CD4-positive, alpha-beta T cell treated with Interleukin-6 at 100 ng/mL for 8 hours (primary cell): ENCODE measurements around the gene TMEM221.

Source experiments
- DNase-seq: peaks from one replicate; pipeline ENCODE4 v3.0.0-alpha.2; 2020; ENCODE audit warnings: mixed read lengths, low spot score

The TMEM221 gene

DNA sequence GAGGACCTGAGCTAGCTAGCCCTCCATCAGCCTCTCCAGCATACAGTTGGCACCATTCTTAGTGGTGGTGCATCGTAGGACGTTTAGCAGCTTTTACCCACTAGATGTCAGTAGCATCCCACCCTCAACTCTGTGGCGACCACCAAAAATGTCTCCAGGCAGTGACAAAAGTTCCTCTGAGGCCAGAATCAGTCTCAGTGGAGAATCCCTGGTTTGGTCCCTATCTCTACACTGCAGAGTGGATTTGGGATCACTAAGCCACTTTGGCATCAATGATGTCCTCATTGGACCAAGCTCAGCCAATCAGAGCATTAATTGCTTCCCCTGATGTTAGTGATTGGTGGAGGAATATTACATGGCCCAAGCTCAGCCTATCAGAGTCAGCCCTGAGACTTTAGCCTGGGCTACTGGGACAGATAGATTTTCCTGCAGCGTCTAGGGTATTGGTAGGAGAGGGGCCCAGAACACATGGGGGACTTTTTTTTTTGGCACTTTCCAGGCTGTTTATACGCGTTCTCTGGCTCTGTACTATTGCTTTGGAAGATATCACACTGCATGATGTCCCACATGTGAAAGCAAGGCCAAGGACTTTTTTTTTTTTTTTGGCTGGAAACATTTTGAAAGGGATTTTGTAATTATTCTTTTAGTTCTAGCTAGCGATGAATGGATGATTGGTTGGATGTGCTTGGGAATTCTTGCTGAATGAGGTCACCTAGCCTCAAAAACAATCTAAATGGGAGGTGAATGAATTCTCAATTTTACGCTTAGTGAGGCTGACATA, 7.0 kb downstream of the TMEM221 start:
- no peak for DNase-seq

DNA sequence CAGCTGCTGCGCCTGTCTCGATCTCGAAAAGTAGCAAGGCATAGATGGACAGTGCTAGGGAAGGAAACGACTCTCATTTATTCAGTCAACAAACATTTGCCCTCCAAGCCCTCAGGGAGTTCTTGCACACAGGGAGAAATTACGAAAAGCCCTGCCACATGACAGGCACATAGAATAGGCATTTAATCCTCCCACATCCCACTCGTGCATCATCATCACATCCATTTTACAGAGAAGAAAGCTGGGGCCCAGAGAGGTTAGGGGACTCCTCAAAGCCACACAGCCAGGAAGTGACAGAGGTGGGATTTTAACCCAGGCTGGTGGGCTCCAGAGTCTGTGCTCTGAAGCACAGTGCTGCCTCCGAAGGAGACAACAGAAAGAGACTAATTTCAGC, 11.6 kb downstream of the TMEM221 start:
- DNase-seq = no peak

DNA sequence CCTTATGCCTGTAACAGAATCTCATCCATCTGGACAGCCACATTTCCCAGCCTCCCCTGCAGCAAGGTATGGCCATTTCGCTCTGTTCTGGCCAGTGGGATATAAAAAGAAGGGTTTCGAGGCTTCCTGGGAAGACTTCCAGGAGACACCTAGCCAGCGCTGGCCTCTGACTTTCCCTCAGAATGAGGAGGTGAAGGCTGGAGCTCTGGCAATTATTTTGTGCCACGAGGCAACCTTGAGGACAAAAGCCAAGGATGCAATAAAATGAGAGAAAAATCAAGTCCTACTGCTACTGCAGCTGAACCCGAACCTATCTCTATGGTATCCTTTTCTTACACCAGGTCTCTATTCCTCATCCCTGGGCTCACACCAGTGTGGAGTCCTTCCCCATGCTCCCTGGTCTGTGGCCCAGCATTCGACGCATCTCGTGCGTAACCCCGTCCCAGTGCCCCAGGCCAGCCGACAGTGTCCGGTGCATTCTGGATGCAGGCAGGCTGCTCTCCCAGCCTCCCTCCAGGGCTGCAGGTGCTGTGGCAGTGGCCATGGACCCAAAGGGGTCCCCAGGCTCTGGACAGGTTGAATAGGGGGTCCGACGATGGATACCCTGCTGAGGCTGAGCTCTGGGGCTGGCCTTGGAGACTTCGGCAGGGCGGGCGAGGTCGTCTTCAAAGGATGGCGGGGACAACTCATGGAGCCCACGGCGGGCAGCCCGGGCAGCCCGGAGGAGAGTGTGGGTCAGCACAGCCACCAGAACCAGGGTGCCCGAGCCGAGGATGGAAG, 12.2 kb downstream of the TMEM221 start:
- DNase-seq = no peak

DNA sequence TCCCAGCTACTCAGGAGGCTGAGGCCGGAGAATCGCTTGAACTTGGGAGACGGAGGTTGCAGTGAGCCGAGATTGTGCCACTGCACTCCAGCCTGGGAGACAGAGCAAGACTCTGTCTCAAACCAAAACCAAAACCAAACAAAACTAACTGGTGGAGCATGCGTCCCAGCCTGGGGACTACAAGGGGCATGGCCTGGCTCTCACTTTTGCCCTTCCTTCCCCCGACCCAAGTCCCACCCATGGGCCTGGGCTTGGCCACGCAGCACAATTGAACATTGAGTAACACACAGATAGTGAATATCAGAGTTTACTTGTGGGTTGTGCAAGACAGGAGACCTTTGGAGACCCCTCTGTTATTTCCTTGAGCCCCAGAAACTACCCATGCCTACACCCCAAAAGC, 13.2 kb downstream of the TMEM221 start:
- no peak for DNase-seq

DNA sequence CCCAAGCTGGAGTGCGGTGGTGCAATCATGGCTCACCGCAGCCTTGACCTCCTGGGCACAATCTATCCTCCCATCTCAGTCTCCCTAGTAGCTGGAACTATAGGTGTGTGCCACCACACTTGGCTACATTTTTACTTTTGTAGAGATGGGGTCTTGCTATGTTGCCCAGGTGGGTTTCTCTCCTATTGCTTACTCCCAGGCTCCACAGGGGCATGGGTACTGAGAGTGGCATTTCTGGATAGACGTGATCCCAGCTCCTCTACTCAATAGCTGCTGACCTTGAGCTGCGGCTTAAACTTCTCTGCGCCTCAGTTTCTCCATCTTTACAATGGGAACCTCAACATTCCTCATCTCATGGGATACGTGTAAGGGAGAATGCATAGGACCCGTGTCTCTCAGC, 17.1 kb downstream of the TMEM221 start:
- no peak for DNase-seq

DNA sequence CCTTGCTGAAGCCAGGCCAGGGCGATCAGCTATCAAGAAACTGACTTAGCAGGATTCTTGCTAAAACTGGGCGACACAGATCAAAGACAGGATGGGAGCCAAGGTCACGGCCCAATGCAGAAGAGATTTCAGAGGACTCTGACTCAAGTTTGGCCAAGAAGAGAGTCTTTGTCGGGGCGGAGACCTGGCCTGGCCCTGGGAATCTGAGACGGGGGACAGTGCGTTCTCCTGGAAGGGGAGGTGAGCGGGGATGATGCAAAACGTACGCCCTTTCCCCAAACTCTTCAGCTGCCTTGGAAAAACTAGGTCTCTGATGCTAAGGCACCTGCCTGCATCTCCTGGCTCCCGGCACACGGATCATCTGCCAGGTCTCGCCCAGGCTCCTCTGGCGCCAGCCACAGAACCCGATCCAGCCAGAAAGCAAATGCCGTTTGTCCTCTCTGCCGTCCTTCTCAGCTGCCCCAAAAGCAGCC, 18.8 kb downstream of the TMEM221 start:
- DNase-seq = no peak

DNA sequence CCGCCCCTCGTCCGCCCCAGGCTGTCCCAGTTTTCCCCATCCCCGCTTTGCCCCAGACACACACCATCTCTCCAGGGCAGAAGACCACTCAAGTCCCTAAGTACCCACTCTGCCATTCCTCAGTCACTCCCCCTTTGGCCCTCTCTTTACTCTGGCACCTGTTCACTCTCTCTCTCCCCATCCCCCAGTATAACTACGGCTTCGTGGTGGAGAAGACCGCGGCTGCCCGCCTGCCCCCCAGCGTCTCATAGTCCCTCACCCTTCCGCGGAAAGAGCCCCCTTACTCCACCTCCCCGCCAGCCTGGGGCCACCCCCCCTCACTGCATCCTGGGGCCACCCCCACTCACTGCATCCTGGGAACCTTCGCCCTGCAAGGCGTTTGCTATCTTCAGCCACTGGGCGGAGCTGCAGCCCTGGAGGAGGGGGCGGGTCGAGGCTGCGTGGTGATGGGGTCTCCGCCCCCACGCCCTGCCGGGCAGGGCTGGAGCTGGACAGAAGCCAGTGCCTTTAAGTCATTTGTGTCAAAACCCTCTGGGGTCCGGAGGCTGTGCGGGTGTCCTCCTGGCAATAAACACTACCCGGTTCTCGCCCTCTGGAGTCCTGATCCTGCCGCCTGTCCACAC, 23.6 kb downstream of the TMEM221 start:
- DNase-seq = peak; percentile 18

DNA sequence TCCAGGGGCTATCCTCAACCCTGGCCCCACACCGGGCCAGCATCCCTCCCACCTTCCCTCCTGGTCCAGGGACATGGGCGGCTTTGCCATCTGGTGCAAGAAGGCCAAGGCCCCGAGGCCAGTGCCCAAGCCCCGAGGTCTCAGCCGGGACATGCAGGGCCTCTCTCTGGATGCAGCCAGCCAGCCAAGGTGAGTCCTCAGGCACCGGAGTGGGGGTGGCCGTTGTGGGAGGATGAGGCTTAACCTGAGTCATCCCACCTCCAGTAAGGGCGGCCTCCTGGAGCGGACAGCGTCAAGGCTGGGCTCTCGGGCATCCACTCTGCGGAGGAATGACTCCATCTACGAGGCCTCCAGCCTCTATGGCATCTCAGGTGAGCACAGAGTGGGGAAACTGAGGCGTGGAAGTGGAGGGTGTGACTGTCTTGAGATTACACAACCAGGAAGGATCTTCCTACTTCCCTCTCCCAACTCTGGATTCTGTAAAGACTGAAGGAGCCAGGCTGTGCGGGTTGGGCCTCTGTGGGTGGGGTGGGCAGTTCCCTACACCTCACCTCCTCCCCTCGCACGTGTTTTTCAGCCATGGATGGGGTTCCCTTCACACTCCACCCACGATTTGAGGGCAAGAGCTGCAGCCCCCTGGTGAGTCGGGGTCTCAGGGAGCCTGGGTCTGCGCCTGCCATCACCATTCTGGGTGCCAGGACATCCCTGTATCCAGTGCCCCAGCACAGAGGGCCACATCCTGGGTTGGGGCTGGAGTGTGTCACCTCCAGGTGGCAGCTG, 24.8 kb downstream of the TMEM221 start:
- no peak for DNase-seq

DNA sequence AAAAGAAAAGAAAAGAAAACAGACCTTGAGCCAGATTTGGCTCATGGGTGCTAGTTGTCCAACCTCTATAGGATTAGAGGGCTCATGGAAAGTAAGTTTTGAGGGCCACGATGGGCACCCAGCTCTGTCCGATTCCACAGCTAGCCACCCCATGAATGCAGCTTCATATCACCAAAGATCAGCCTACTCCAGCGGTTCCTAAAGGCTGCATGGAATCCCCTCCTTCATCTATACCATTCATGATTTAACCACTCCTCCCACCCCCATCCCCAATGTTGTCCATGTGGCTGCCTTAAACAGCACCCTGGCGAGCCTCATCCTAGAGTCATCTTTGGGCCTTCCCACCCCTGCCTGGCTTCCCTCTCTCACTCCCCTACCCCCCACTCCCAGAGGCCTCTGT, 26.5 kb downstream of the TMEM221 start:
- no peak for DNase-seq

DNA sequence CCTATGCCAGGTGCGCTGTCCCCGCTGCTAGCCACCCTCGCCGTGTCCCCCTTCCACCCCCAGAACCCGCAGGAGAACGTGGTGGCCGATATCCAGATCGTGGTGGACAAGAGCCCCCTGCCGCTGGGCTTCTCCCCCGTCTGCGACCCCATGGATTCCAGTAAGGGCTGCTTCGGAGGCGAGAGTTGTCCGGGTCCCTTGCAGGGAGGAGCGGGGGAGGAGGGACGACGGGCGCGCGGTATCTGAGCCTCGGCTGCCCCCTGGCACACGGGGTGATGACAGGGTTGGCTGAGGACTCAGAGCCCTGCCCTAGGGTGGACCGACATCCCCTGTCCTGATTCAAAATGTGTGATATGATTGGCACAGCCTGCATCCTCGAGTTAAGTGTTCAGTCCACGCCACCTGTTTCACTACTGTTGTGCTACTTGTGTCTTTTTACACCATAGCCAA, 28.0 kb downstream of the TMEM221 start:
- DNase-seq = peak; percentile 31

DNA sequence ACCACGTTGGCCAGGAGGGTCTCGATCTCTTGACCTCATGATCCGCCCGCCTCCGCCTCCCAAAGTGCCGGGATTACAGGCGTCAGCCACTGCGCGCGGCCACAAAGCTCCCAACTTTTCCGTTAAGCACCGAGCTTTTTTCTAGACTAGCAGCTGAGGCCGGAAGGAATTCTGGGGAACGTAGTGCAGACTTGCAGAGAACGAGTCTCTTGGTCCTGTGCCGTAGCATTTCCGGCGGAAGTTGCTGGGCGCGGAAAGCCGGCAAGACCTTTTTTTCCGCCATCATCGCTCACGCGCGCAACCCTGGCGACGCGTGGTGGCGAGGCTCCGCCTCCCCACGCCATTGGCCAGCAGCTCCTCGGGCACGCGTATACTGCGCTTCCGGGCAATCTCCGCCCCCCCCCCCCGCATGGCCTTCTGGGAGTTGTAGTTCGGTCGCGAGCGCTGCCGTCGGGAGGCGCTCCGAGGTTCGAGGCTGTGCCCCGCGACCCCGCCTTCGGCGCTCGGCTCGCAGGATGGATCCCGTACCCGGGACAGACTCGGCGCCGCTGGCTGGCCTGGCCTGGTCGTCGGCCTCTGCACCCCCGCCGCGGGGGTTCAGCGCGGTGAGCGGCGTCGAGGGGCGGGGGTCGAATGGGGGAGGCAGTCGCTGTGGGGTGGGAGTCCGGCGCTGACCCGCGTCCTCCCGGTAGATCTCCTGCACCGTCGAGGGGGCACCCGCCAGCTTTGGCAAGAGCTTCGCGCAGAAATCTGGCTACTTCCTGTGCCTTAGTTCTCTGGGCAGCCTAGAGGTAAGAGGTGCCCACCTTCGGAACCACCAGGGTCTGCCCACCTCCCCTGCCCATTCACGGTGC, 28.6 kb downstream of the TMEM221 start, which contains the start of gene MVB12A:
TSS of gene MVB12A (plus strand) at position 427 of the 854 bp plus-strand sequence. CDS start at position 516, 89 bp downstream.
- DNase-seq = peak; percentile 98

DNA sequence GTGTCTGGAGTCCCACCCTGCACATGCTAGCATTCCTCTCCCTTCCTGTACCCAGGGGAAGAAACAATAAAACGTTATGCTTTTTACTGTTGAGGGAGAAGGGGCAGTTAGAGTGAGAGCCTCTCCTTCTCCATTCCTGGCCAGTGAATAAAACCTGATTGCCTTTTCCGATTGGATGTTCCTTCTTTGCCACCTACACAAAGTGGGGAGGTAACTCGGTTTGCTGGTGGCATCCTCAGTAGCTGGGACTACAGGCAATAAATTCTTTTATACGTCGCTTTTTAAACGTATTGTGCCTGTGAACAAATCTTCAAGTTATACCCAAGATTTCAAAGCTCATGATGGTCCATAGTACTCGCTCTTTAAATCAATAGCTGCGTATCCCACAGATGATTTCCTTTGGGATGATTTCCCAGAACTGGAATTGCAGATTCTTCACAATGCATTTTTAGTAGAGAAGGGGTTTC, 29.3 kb downstream of the TMEM221 start:
- no peak for DNase-seq

DNA sequence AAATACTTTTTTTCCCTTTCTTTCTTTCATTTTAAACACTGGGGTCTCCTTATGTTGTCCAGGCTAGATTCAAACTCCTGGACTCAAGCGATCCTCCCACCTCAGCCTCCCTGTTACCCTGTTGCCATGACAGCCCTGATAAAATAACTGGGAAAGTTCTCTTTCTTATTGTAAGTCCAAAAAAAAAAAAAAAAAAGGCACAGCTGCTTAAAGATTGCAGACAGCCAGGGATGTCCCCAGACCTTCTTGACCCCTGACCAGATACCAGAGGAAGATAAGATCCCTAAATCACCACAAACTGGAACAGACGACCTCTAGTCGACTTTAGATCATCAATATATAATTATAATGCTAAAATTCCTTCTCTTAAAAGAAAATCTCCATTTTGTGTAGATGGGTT, 29.8 kb downstream of the TMEM221 start:
- no peak for DNase-seq

DNA sequence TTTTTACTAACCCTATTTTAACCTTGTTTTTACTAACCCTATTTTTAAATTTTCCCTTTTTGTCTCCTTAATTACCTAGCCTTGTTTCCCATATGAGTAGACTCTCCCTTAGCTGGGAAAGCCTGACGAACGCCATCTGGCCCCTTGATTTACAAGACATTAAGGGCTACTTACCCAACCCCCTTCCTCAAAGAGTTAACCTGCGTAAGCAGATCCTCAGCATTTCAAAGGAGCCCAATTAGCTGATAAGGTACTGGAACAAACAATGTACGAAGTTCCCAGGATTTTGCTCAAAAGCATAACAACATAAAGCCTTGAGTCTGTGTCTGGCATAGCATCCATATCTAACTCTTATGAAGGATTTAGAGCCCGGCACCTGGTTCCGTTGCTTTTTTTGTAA, 33.3 kb downstream of the TMEM221 start:
- no peak for DNase-seq

DNA sequence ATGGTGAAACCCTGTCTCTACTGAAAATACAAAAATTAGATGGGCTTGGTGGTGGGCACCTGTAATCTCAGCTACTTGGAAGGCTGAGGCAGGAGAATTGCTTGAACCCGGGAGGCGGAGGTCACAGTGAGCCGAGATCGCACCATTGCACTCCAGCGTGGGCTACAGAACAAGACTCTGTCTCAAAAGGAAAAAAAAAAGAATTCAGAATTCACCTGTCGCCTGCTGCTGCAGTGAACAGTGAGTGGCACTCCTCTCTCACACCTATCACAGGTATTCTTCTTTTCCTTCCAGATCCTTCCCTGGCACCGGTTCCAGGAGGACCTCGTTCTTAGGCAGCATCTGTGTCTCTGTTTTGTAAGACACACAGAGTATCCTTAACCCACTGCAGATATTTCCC, 34.4 kb downstream of the TMEM221 start:
- DNase-seq = no peak

DNA sequence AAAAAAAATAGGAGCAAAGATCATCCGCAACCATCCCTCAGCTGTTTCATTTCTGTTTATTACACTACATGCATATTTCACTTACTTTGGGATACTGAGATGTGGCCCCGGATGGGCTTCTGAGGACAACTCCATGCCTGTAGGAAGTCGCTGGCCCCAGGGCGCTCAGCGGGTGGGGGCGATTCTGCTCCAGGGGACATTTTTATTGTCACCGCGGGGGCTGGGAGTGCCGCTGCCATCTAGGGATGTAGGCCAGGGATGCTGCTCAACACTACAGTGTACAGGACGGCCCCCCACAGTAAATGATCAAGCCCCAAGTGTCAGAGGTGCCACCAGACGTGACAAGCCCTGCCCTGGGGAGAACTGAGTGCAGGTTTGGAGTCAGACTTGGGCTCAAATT, 36.7 kb downstream of the TMEM221 start:
- DNase-seq = no peak

DNA sequence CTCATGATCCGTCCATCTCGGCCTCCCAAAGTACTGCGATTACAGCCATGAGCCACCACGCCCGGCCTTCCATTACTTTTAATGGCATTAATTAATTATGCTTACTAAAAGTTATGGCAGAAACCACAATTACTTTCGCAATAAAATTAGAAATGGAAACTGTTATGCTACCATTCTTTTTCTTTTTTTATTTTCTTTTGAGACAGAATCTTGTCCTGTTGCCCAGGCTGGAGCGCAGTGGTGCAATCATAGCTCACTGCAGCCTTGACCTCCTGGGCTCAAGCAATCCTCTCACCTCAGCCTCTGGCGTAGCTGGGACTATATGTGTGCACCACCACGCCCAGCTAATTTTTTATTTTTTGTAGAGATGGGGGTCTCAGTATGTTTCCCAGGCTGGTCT, 38.5 kb downstream of the TMEM221 start:
- DNase-seq = no peak

DNA sequence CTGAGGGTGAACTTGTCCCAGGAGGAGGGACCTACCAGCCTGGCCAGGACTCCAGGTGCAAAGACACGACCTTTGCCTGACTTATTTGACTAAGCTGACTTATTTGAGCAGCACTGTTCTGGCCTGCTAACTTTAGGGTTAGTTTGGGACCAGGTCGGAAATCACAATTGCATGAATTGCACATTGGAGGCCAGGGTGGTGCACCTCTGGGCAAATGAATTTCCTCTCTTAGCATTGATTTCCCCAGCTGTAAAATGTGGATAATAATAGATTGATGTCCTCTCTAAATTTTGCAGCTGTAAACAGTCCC, 41.6 kb downstream of the TMEM221 start:
- no peak for DNase-seq

DNA sequence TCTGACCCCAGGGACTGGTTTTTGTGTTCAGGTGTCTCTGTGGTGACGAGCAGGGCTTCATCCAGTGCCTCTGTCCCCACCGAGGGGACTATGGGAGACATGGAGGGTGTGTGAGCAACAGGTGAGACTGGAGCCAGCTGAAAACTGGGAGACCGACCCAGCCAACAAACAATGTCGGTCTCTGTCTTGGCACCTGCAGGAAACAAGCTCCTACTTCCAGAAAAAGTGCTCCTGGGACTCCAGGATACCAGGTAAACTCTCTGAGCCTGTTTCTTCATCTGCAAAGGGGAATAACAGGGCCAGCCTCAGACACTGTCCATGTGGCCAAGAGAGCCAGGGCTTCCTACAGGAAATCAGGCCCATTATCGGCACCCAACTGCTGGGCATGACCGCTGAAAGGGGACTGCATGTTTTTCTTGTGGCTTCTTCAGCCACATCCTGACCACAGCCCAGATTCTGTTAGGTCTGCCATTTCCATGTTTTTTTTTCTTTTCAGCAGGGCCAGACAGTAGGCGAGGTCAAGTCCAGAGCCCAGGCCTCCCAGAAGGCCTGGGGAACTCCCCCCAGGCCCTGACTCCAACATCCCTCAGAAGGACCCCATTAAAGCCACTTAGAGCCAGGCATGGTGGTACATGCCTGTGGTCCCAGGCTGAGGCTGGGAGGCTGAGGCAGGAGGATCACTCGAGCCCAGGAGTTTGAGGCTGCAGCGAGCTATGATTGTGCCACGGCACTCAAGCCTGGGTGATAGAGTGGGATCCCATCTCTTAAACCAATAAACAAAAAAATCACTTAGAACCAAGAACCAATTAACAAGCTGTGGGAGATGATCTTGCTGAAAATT, 42.2 kb downstream of the TMEM221 start:
- DNase-seq = no peak
